Ishikawa (cell line): ENCODE measurements around the gene JARID2.

Experiments
- CEBPB ChIP-seq: IDR thresholded peaks from 2 replicates; pipeline ENCODE4 v1.6.1; 2012
- CREB1 ChIP-seq: IDR thresholded peaks from 2 replicates; pipeline ENCODE4 v1.6.1; 2012; ENCODE audit warnings: low read depth
- EGR1 ChIP-seq: IDR thresholded peaks from 2 replicates; pipeline ENCODE4 v1.6.1; 2012
- EP300 ChIP-seq: IDR thresholded peaks from 2 replicates; pipeline ENCODE4 v1.6.1; 2012; ENCODE audit warnings: borderline replicate concordance
- FOXM1 ChIP-seq: IDR thresholded peaks from 2 replicates; pipeline ENCODE4 v1.6.1; 2012; ENCODE audit warnings: low read depth, borderline replicate concordance
- NFIC ChIP-seq: IDR thresholded peaks from 2 replicates; pipeline ENCODE4 v1.6.1; 2012
- RAD21 ChIP-seq: IDR thresholded peaks from 2 replicates; pipeline ENCODE4 v1.6.1; 2012; ENCODE audit warnings: low read depth
- TAF1 ChIP-seq: IDR thresholded peaks from 2 replicates; pipeline ENCODE4 v1.6.1; 2012; ENCODE audit warnings: low read depth, mild to moderate bottlenecking
- TCF12 ChIP-seq: IDR thresholded peaks from 2 replicates; pipeline ENCODE4 v1.6.1; 2012; ENCODE audit warnings: low read depth
- TEAD4 ChIP-seq: IDR thresholded peaks from 2 replicates; pipeline ENCODE4 v1.6.1; 2012
- YY1 ChIP-seq: IDR thresholded peaks from 2 replicates; pipeline ENCODE4 v1.6.1; 2012; ENCODE audit warnings: low read depth
- ZBTB7A ChIP-seq: IDR thresholded peaks from 2 replicates; pipeline ENCODE4 v1.6.1; 2012; ENCODE audit warnings: low read depth
- TF ChIP-seq, protein P1 (sequence below): IDR thresholded peaks from 2 replicates; pipeline ENCODE4 v1.6.1; 2012
- TF ChIP-seq, protein P2 (sequence below): IDR thresholded peaks from 2 replicates; pipeline ENCODE4 v1.6.1; 2012
- TF ChIP-seq, protein P3 (sequence below): IDR thresholded peaks from 2 replicates; pipeline ENCODE4 v1.6.1; 2012; ENCODE audit warnings: low read depth, mild to moderate bottlenecking

JARID2 gene

DNA sequence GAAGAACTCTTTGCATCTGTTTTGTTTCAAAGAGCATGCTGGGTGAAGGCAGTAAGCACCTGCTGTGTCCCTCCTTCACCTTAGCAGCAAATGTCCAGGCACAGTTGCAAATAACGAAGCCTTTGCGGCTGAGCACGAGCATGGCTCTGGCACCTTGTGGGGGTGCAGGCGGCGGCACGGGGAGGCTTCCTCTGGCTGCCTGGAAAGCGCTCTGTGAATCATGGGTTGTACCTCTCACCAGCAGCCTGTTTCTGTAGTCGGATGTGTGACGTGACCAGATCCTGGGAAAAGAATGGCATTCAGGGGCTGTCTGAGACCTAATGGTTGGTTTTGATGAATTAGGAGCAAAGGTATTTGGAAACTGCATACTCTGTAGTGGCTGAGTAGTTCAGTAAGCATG, 272.2 kb downstream of the JARID2 start:
- TF ChIP-seq, protein P1, sequence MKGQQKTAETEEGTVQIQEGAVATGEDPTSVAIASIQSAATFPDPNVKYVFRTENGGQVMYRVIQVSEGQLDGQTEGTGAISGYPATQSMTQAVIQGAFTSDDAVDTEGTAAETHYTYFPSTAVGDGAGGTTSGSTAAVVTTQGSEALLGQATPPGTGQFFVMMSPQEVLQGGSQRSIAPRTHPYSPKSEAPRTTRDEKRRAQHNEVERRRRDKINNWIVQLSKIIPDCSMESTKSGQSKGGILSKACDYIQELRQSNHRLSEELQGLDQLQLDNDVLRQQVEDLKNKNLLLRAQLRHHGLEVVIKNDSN: no peak
- TF ChIP-seq NFIC (no peak), TCF12 (no peak), EP300 (no peak), TEAD4 (no peak), CEBPB (no peak), TAF1 (no peak), ZBTB7A (no peak), RAD21 (no peak), YY1 (no peak), EGR1 (no peak), CREB1 (no peak), FOXM1 (no peak)
- TF ChIP-seq, protein P2, sequence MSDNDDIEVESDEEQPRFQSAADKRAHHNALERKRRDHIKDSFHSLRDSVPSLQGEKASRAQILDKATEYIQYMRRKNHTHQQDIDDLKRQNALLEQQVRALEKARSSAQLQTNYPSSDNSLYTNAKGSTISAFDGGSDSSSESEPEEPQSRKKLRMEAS: no peak
- TF ChIP-seq, protein P3, sequence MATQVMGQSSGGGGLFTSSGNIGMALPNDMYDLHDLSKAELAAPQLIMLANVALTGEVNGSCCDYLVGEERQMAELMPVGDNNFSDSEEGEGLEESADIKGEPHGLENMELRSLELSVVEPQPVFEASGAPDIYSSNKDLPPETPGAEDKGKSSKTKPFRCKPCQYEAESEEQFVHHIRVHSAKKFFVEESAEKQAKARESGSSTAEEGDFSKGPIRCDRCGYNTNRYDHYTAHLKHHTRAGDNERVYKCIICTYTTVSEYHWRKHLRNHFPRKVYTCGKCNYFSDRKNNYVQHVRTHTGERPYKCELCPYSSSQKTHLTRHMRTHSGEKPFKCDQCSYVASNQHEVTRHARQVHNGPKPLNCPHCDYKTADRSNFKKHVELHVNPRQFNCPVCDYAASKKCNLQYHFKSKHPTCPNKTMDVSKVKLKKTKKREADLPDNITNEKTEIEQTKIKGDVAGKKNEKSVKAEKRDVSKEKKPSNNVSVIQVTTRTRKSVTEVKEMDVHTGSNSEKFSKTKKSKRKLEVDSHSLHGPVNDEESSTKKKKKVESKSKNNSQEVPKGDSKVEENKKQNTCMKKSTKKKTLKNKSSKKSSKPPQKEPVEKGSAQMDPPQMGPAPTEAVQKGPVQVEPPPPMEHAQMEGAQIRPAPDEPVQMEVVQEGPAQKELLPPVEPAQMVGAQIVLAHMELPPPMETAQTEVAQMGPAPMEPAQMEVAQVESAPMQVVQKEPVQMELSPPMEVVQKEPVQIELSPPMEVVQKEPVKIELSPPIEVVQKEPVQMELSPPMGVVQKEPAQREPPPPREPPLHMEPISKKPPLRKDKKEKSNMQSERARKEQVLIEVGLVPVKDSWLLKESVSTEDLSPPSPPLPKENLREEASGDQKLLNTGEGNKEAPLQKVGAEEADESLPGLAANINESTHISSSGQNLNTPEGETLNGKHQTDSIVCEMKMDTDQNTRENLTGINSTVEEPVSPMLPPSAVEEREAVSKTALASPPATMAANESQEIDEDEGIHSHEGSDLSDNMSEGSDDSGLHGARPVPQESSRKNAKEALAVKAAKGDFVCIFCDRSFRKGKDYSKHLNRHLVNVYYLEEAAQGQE: no peak

DNA sequence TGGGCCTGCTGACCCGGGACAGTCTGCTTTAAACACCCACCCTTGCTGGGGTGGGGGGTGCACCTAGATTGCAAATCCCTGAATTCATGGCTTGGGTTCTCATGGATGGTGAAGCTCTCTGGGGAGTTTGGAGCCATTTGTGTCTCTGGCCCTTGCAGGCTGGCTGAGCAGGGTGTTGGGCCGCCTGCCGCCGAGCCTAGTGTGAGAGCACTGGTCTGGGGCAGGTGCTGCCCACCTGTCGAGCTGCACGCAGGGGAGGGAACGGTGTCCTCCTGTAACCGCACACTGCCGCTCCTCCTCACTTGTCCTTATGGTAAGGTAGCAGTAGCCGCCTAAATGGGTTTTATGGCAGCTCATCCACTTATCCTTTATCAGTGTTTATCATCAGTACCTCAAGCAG, 273.0 kb downstream of the JARID2 start:
- TF ChIP-seq TEAD4 (no peak), FOXM1 (no peak), TAF1 (no peak), CEBPB (no peak), EP300 (no peak), RAD21 (no peak), TCF12 (no peak), NFIC (no peak), YY1 (no peak), EGR1 (no peak), ZBTB7A (no peak), CREB1 (no peak)
- TF ChIP-seq, protein P1: no peak
- TF ChIP-seq, protein P2: no peak
- TF ChIP-seq, protein P3: no peak

DNA sequence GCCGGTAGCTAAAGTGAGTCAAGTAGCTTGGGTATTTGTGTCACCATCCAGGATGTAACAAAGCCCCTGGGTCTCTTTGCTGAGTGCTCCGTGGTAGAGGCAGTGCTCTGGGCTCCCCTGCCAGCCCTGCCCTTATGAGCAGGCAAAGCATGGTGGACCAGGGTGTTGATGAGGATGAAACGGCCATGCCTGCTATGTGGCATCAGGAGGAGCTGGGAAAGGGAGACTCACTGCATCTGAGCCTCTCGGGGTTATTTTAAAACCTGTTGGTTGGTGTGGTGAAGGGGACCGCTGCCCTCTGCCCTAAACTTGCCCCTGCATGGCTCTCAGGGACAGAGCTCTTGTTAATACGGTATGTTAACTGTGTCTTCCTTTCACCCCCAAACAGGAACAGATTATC, 273.8 kb downstream of the JARID2 start:
- no peak for TF ChIP-seq TAF1
- TF ChIP-seq, protein P2: no peak
- TF ChIP-seq, protein P3: no peak
- no peak for TF ChIP-seq EGR1
- TF ChIP-seq TCF12: no peak
- no peak for TF ChIP-seq TEAD4
- no peak for TF ChIP-seq ZBTB7A
- no peak for TF ChIP-seq CEBPB
- TF ChIP-seq CREB1: no peak
- no peak for TF ChIP-seq FOXM1
- no peak for TF ChIP-seq NFIC
- TF ChIP-seq YY1: no peak
- TF ChIP-seq, protein P1: no peak
